Skin epidermis (tissue), 12 donors: ENCODE results near the gene RAB3D.
"Not testable (repeated sequence)": the region's sequence is repeated elsewhere in the genome, so short reads cannot be mapped to it uniquely, and the experiment has no call there.

ENCODE experiments used
- H3K27ac ChIP-seq, 21 experiments: fragments of 200-600 bp; sonication (generic) in 11 of 21; one replicate each; pipeline ENCODE4 v1.5.0; 2020; ENCODE audit warnings: mild to moderate bottlenecking in 3 of 21, inconsistent platforms in 2 of 21, moderate library complexity in 2 of 21
- H3K4me3 ChIP-seq, 7 experiments: fragments of 200-600 bp; sonication (generic) in 2 of 7; one replicate each; pipeline ENCODE4 v1.5.0; 2020; ENCODE audit warnings: inconsistent platforms in 2 of 7, mild to moderate bottlenecking in 2 of 7, moderate library complexity in 1 of 7

RAB3D gene

GRCh38 chr19:11373166-11373884 is 33.9 kb upstream of the RAB3D start:
- no peak overlapping the region for H3K4me3 ChIP-seq

GRCh38 chr19:11370744-11371143 is 31.3 kb upstream of the RAB3D start:
- Histone ChIP-seq H3K27ac (no peak overlapping the region), H3K4me3 (no peak overlapping the region)

More at GRCh38 chr19:11373166-11373884, 33.9 kb upstream of the RAB3D start:
- H3K27ac ChIP-seq = no peak overlapping the region

- H3K4me3 ChIP-seq = no peak overlapping the region
Observed at GRCh38 chr19:11367528-11367927, 28.1 kb upstream of the RAB3D start.

GRCh38 chr19:11365557-11366117 is 26.2 kb upstream of the RAB3D start:
- no peak overlapping the region for H3K27ac ChIP-seq
- no peak overlapping the region for H3K4me3 ChIP-seq

More at GRCh38 chr19:11367528-11367927, 28.1 kb upstream of the RAB3D start:
- no peak overlapping the region for H3K27ac ChIP-seq

- Histone ChIP-seq H3K27ac (no peak overlapping the region), H3K4me3 (no peak overlapping the region)
Observed at GRCh38 chr19:11364935-11365334, 25.5 kb upstream of the RAB3D start.

- Histone ChIP-seq H3K27ac (no peak overlapping the region), H3K4me3 (no peak overlapping the region)
Observed at GRCh38 chr19:11364296-11364904, 24.9 kb upstream of the RAB3D start.

- Histone ChIP-seq H3K4me3 (no peak overlapping the region), H3K27ac (no peak overlapping the region)
Observed at GRCh38 chr19:11363881-11364280, 24.4 kb upstream of the RAB3D start.

- Histone ChIP-seq H3K4me3 (no peak overlapping the region), H3K27ac (no peak overlapping the region)
Observed at GRCh38 chr19:11361771-11362731, 22.6 kb upstream of the RAB3D start.

- Histone ChIP-seq H3K4me3 (no peak overlapping the region), H3K27ac (no peak overlapping the region)
Observed at GRCh38 chr19:11361037-11361770, 21.7 kb upstream of the RAB3D start.

- H3K27ac ChIP-seq = no peak overlapping the region
- no peak overlapping the region for H3K4me3 ChIP-seq
Observed at GRCh38 chr19:11359421-11359820, 20.0 kb upstream of the RAB3D start.

- no peak overlapping the region for H3K27ac ChIP-seq
- H3K4me3 ChIP-seq = no peak overlapping the region
Observed at GRCh38 chr19:11356676-11357550, 17.5 kb upstream of the RAB3D start.

GRCh38 chr19:11356074-11356397 is 16.6 kb upstream of the RAB3D start:
- H3K4me3 ChIP-seq = peak overlapping the region; percentile 52 to 67 (median 57)
- H3K27ac ChIP-seq = peak overlapping the region in 11 of 21 experiments; percentile 13 to 87 (median 79)

GRCh38 chr19:11355160-11356073 is 16.0 kb upstream of the RAB3D start, which contains the start of gene PLPPR2:
Gene PLPPR2, plus strand, starts transcription at chr19:11355432. Its CDS starts 2,242 bp downstream, at chr19:11357674.
- Histone ChIP-seq H3K27ac (peak within 1 kb of the TSS in 20 of 21 experiments; percentile 13 to 87 (median 76)), H3K4me3 (peak within 1 kb of the TSS; percentile 52 to 67 (median 57))

GRCh38 chr19:11354102-11354501 is 14.6 kb upstream of the RAB3D start:
- not testable (repeated sequence) for H3K27ac ChIP-seq, H3K4me3 ChIP-seq

- Histone ChIP-seq H3K4me3 (no peak overlapping the region), H3K27ac (no peak overlapping the region)
Observed at GRCh38 chr19:11349171-11349570, 9.7 kb upstream of the RAB3D start.

- H3K4me3 ChIP-seq = no peak overlapping the region
- H3K27ac ChIP-seq = peak overlapping the region in 2 of 21 experiments; percentile 81 to 86
Observed at GRCh38 chr19:11347546-11348039, 8.1 kb upstream of the RAB3D start.
